Epithelial cell of proximal tubule (primary cell): ENCODE data around the gene TOMM22. TPM values are rescaled to one million over a fixed set of nuclear protein-coding genes. Genes with fewer than 3 reads are reported as not detected.

Source experiments
- DNase-seq: peaks from one replicate; pipeline ENCODE4 v3.0.0-alpha.2; 2011; ENCODE audit warnings: low read depth
- H3K4me3 ChIP-seq: 2 replicates; pipeline ENCODE4 v1.5.1; 2011; ENCODE audit warnings: low read depth, mild to moderate bottlenecking, low read length
- CTCF ChIP-seq: conservative IDR thresholded peaks from 2 replicates; pipeline ENCODE4 v1.5.1; 2012; ENCODE audit warnings: low read depth, mild to moderate bottlenecking, low read length
- total RNA-seq: library from RNA; depleted of rRNA; stranded (reverse); fragments of >200 nt; gene quantifications from 2 replicates; pipeline ENCODE4 v1.2.3, GENCODE V29; 2015

The TOMM22 gene
- total RNA-seq, 1 donor from 2014 or later = 67.6 TPM

- no peak overlapping the region for H3K4me3 ChIP-seq
Measured at GRCh38 chr22:38707984-38708383, 26.2 kb downstream of the TOMM22 start.

GRCh38 chr22:38709306-38709705 lies 27.5 kb downstream of the TOMM22 start:
- no peak for DNase-seq
- H3K4me3 ChIP-seq = no peak overlapping the region
- no peak for TF ChIP-seq CTCF

More at GRCh38 chr22:38707984-38708383, 26.2 kb downstream of the TOMM22 start:
- DNase-seq = no peak
- TF ChIP-seq CTCF = no peak

- no peak for DNase-seq
- no peak for TF ChIP-seq CTCF
- H3K4me3 ChIP-seq = no peak overlapping the region
Measured at GRCh38 chr22:38710351-38710750, 28.6 kb downstream of the TOMM22 start.

GRCh38 chr22:38710866-38711265 lies 29.1 kb downstream of the TOMM22 start:
- no peak for TF ChIP-seq CTCF
- DNase-seq = no peak
- H3K4me3 ChIP-seq = no peak overlapping the region

- no peak for TF ChIP-seq CTCF
- no peak overlapping the region for H3K4me3 ChIP-seq
- no peak for DNase-seq
Measured at GRCh38 chr22:38712486-38713207, 30.9 kb downstream of the TOMM22 start.

- no peak for DNase-seq
- H3K4me3 ChIP-seq = no peak overlapping the region
- TF ChIP-seq CTCF = no peak
Measured at GRCh38 chr22:38713921-38714320, 32.2 kb downstream of the TOMM22 start.

- H3K4me3 ChIP-seq = no peak overlapping the region
- no peak for DNase-seq
- TF ChIP-seq CTCF = no peak
Measured at GRCh38 chr22:38715176-38715764, 33.5 kb downstream of the TOMM22 start.
